Activated T-helper 17 cell treated with anti-CD3 and anti-CD28 coated beads, Interleukin-2, amount 50 U/mL, for 72 hours (primary cell): Measurements from ENCODE around the gene GLS. TPM values are rescaled to one million over a fixed set of nuclear protein-coding genes. Genes with fewer than 3 reads are reported as not detected.

ENCODE experiments used
- ATAC-seq: fragments of 150-1000 bp; cut with Tn5 transposase; replicated peaks from 2 replicates; pipeline ENCODE4 v1.10.0; 2021; ENCODE audit warnings: mild to moderate bottlenecking, moderate library complexity
- H3K27ac Mint-ChIP-seq: one replicate; pipeline ENCODE4 v1.8.0; 2022; ENCODE audit warnings: mixed read lengths
- H3K27me3 Mint-ChIP-seq: one replicate; pipeline ENCODE4 v1.8.0; 2022; ENCODE audit warnings: mixed read lengths
- H3K36me3 Mint-ChIP-seq: one replicate; pipeline ENCODE4 v1.8.0; 2022; ENCODE audit warnings: low read depth, mild to moderate bottlenecking, mixed read lengths
- H3K4me1 Mint-ChIP-seq: one replicate; pipeline ENCODE4 v1.8.0; 2022; ENCODE audit warnings: mixed read lengths
- H3K4me3 Mint-ChIP-seq: one replicate; pipeline ENCODE4 v1.8.0; 2022; ENCODE audit warnings: mild to moderate bottlenecking, mixed read lengths
- H3K9me3 Mint-ChIP-seq: one replicate; pipeline ENCODE4 v1.8.0; 2022; ENCODE audit warnings: mixed read lengths
- total RNA-seq, 2 donors: library from RNA; stranded (reverse); gene quantifications; one replicate each; pipeline ENCODE4 v1.2.3, GENCODE V29; 2022

GLS gene
- total RNA-seq, 2 donors from 2014 or later, result 280 to 311 TPM

DNA sequence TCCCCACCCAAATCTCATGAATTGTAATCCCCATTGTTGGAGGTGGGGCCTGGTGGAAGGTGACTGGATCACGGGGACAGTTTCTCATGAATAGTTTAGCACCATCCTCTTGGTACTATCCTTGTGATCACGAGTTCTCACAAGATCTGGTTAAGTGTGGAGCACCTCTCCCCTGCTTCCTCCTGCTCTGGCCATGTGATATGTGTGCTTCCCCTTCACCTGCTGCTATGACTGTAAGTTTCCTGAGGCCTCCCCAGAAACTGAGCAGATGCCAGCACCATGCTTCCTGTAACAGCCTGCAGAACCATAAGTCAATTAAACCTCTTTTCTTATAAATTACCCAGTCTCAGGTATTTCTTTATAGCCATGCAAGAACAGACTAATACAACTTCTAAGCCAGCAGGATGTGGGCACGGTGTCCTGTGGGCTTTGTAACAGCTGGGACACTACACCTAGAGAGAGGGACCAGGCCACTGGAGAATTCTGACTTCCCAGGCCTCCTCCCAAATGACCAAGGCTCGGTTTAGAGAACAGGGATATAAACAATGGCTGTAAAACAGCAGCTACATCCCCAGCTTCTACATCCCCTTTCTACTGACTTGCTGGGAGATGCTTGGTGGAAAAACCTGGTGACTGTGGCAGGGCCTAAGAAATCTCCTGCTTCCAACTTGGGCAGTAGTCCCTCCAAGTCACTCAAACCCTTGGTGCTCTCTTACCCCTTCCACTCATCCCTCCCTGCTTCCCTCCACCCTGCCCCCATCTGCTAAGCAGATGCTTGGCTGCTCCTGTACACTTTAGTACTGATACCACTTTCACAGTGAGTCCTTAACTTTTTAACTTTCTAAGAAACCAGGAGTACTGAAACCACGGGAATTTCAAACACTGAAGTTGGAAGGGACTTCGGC, 123.0 kb downstream of the GLS start:
- peak; percentile 53 for ATAC-seq
- Mint-ChIP-seq H3K9me3 (peaks cover 7% of the 10 kb centered on the region), H3K4me1 (peaks cover 39% of the 10 kb centered on the region), H3K27me3 (no peaks in the 10 kb centered on the region), H3K27ac (peak overlapping the region; percentile 79), H3K4me3 (peak overlapping the region; percentile 37), H3K36me3 (no peaks in the 10 kb centered on the region)

DNA sequence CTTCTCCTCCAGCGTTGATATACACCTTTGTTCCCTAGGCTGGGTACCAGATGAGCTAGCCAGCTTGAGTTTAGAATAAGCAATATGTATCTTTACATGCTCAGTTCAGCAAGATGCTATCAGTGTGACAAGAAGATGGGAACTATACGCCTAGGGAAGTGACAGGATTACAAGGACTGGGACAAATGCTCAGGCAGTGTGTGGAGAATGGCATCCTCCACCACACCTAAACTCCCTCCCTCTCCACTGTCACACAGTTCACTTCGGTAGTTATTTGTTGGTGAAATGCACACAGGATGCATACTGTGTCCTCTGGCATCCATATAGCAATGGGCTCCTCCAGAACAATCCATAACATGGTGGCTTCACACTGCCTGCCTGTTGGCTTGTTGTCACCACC, 125.7 kb downstream of the GLS start:
- H3K36me3 Mint-ChIP-seq, result no peaks in the 10 kb centered on the region
- H3K4me1 Mint-ChIP-seq, result peaks cover 40% of the 10 kb centered on the region
- no peaks in the 10 kb centered on the region for H3K27me3 Mint-ChIP-seq
- H3K27ac Mint-ChIP-seq, result peak overlapping the region; percentile 79
- peak overlapping the region; percentile 18 for H3K4me3 Mint-ChIP-seq
- no peak for ATAC-seq
- H3K9me3 Mint-ChIP-seq, result peaks cover 7% of the 10 kb centered on the region

DNA sequence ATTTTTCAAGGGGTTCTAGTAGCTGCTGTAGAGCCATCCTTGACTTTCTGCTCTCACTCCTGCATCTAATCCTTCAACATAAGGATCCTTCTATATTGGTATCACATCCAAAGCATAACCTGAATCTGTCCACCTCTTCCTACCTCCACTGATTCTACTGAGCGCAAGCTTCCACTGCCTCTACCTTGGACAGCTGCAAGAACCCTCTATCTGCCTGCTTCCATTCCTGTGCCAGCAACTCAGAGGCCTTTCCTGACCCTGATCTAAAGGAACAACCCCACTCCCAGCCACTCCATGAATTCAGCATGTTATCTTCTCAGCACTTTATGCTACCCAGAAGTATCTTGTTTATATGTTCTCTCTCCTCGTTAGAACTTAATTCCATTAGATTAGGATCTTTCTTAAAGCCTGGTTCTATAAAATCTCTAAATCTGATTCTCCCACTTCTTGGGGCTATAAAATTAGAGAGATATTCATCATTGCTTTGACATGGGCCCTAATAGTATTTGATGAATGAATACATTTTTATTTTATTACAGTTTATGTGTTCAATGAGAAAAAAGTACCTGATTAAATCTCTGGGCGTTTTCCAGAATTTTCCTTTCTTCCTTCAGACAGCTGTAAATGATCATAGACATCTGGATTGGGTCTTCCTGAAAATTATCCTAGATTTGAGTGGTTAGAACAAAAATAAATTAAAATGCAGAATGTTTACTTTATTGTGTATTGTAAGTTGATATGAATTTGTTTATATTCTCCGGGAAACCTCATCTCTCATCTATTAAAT, 126.6 kb downstream of the GLS start:
- Mint-ChIP-seq H3K4me1 (peaks cover 36% of the 10 kb centered on the region), H3K36me3 (no peaks in the 10 kb centered on the region), H3K9me3 (peaks cover 7% of the 10 kb centered on the region), H3K4me3 (peak overlapping the region; percentile 18), H3K27me3 (no peaks in the 10 kb centered on the region), H3K27ac (peak overlapping the region; percentile 79)
- ATAC-seq, result no peak

GRCh38 chr2:191008286-191008685, 127.7 kb downstream of the GLS start:
- Mint-ChIP-seq H3K27ac (peak overlapping the region; percentile 69), H3K27me3 (no peaks in the 10 kb centered on the region), H3K36me3 (no peaks in the 10 kb centered on the region), H3K9me3 (peaks cover 6% of the 10 kb centered on the region), H3K4me1 (peaks cover 33% of the 10 kb centered on the region), H3K4me3 (peak overlapping the region; percentile 18)
- no peak for ATAC-seq

DNA sequence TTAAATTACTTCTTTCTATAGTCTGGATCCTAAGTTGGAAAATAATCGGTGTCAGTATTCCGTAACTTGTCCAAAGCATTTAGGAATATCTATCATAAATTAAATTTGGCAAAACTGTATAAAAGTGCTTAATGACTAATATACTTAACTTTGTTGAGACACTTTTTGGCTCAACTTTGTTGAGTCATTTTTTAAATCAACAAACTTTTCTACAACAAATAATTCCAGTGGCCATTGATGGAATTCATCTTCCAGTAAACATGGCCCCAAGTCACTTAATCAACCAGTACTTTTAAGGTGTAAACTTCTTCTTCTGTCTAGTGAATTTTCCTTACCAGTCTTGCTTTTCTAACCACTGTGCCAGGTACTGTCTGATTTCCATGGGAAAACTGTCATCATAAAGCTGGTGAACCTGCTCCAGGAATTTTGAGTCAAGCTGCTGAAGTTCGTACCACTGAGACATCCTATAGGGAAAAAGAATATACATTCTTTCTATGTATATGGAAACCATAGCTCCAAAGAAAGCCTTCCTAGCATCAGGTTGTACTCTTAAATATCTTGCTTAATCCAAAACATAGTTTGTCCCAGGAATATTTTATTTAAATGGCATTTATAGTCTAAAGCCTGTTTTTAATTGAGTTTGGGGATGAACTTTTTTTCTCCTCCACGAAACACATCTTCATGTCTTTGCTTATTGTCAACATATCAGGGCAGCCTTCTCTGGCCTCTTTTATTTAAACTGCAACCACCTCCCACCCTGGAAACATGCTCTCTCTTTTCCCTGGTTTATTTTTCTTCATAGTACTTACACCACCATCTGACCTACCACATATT, 129.1 kb downstream of the GLS start:
- Mint-ChIP-seq H3K9me3 (peaks cover 3% of the 10 kb centered on the region), H3K27ac (peak overlapping the region; percentile 84), H3K36me3 (no peaks in the 10 kb centered on the region), H3K27me3 (no peaks in the 10 kb centered on the region), H3K4me3 (no peak overlapping the region), H3K4me1 (peaks cover 23% of the 10 kb centered on the region)
- no peak for ATAC-seq

DNA sequence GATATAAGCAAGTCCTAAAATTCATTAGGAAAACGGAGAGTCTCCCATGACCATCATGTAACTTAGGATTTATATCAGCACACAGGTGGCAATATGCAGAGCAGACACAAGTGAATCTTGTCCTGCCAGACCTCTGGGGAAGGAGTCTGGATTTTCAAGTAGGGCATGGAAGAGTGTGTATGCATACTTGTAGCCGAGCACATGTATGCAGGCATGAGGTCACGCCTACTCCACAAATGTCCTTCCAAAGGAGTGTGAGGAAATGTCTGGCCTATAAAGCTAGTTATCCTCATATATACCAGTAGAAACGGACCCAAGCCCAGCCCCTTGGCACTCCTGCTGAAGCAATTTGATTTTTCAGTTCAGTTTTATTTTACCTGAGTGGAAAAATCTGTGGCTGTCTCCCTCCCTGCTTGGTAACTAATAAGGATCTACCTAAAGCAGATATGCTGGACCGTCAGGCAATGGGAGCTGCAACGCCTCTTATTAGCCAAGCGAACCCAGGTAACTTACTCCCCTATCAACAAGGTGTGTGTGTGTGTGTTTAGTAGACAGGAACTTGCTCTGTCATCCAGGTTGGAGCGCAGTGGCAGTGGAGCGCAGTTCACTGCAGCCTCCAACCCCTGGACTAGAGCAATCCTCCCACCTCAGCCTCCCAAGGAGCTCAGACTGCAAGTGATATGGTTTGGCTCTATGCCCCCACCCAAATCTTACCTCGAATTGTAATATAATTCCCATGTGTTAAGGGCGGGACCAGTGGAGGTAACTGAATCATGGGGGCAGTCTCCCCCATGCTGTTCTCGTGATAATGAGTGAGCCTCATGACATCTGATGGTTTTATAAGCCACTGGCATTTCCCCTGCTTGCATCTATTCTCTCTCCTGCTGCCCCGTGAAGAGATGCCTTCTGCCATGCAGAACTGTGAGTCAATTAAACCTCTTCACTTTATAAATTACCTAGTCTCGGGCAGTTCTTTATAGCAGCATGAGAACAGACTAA, 130.6 kb downstream of the GLS start:
- H3K9me3 Mint-ChIP-seq, result peaks cover 8% of the 10 kb centered on the region
- H3K27me3 Mint-ChIP-seq, result no peaks in the 10 kb centered on the region
- H3K27ac Mint-ChIP-seq, result no peak overlapping the region
- ATAC-seq, result no peak
- peaks cover 17% of the 10 kb centered on the region for H3K4me1 Mint-ChIP-seq
- no peak overlapping the region for H3K4me3 Mint-ChIP-seq
- H3K36me3 Mint-ChIP-seq, result no peaks in the 10 kb centered on the region

- no peaks in the 10 kb centered on the region for H3K27me3 Mint-ChIP-seq
- H3K4me1 Mint-ChIP-seq, result peaks cover 7% of the 10 kb centered on the region
- peaks cover 8% of the 10 kb centered on the region for H3K9me3 Mint-ChIP-seq
- H3K4me3 Mint-ChIP-seq, result no peak overlapping the region
- H3K27ac Mint-ChIP-seq, result no peak overlapping the region
- H3K36me3 Mint-ChIP-seq, result no peaks in the 10 kb centered on the region
- ATAC-seq, result no peak
Observed at GRCh38 chr2:191012346-191012745, 131.7 kb downstream of the GLS start.

DNA sequence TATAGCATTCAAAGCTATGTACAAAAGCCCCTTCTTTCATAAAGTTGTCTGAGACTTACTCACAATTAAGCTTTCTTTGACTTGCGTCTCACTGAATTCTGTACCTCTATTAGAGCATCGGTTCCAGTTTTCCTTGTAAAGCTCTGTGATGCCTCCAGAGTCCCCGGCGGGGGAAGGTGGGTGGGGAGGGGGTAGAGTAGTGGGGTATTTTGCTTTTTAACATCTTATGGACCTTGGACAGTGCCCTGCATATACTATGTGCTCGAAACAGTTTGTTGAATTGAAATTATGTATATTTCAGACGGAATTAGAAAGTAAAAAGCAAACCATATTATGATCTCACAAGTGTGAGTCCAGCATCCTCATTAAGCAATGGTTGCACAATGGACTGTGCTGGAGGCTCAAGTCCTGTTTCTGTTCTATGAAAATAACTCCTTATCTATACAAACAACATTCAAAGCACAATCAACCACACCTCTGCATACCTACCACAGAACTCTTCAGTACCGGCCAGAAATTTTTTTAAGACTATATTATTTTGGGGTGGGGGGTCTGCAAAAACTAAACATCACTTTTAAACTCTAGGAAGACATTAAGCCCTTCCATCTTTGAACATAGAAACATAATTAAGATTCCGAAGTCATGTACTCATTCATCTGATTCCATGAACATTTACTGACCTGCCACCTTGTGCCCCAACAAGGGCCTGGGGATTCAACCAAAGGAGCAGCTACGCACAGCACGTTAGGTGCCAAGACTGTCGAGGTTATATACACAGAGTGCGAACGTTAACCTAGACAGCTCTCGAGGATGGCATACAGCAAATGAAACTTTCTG, 132.4 kb downstream of the GLS start:
- Mint-ChIP-seq H3K4me1 (peaks cover 7% of the 10 kb centered on the region), H3K27me3 (no peaks in the 10 kb centered on the region), H3K36me3 (no peaks in the 10 kb centered on the region), H3K9me3 (peaks cover 8% of the 10 kb centered on the region), H3K27ac (no peak overlapping the region), H3K4me3 (no peak overlapping the region)
- peak; percentile 24 for ATAC-seq

- Mint-ChIP-seq H3K36me3 (no peaks in the 10 kb centered on the region), H3K4me3 (no peak overlapping the region), H3K9me3 (peaks cover 8% of the 10 kb centered on the region), H3K27me3 (no peaks in the 10 kb centered on the region), H3K27ac (no peak overlapping the region), H3K4me1 (peaks cover 10% of the 10 kb centered on the region)
- no peak for ATAC-seq
Observed at GRCh38 chr2:191013682-191013931, 133.0 kb downstream of the GLS start.

DNA sequence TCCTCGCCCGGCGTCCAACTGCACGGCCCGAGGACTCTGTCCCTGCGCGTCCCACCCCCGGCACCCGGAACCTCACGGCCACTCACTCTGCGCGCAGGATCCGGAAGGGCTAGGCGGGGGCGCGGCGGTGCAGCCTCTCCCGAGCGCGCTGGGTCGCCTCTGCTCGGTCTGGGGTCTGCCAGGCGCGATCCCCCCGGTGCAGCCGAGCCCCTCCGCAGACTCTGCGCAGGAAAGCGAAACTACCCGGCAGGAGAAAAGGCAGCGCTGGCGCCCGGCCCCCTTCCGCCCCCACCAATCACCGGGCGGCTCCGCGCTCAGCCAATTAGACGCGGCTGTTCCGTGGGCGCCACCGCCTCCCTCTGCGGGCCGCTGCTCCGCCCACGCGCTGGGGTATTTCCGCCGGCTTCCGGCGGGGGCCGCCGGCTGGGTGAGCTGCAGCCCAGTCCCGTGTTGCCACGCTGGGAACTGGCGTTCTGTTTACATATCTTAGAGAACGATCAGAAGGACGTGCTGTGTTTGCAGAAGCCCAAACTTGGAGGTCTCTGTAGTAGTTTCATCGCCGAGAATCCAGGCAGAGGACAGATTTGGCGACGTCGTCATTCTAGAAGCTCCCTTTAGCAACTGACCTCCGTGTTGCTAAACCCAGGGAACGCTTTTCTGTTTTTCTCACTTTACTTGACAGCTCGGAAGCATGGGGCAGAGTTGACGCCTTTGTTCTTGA, 133.5 kb downstream of the GLS start, which contains the start of gene STAT1:
STAT1 (minus strand) TSS at position 240 of the 721 bp plus-strand sequence. CDS start 4,168 bp downstream, outside the sequence.
- Mint-ChIP-seq H3K4me1 (peaks cover 15% of the 10 kb centered on the region), H3K36me3 (no peaks in the 10 kb centered on the region), H3K27ac (no peak within 1 kb of the TSS), H3K4me3 (no peak within 1 kb of the TSS), H3K9me3 (peaks cover 8% of the 10 kb centered on the region), H3K27me3 (no peaks in the 10 kb centered on the region)
- ATAC-seq, result peak; percentile 81

DNA sequence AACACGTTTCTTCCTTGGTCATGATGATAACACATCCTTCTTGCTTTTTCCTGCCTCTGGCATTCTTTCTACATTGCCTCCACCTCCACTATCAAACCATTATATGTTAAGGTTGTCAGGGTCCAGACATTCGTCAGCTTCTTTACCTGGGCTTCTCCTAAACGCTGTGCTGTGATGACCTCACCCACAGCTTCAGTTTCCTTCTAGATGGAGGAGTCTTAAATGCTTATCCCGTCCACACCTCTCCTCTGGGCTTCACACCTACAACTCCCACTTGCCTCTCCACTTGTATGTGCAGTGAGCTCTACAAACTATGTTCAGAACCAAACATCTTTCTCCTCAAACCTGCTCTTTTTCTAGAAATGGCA, 134.0 kb downstream of the GLS start:
- H3K9me3 Mint-ChIP-seq, result peaks cover 8% of the 10 kb centered on the region
- H3K27ac Mint-ChIP-seq, result no peak overlapping the region
- peak; percentile 8 for ATAC-seq
- no peaks in the 10 kb centered on the region for H3K36me3 Mint-ChIP-seq
- no peaks in the 10 kb centered on the region for H3K27me3 Mint-ChIP-seq
- no peak overlapping the region for H3K4me3 Mint-ChIP-seq
- peaks cover 18% of the 10 kb centered on the region for H3K4me1 Mint-ChIP-seq
